Activated naive CD8-positive, alpha-beta T cell treated with anti-CD3 and anti-CD28 coated beads for 36 hours (primary cell): Measurements from ENCODE around the gene UBE2L3. TPM values are rescaled to one million over a fixed set of nuclear protein-coding genes. Genes with fewer than 3 reads are reported as not detected.
"Not testable (repeated sequence)": the region's sequence is repeated elsewhere in the genome, so short reads cannot be mapped to it uniquely, and the experiment has no call there.

Experiments
- DNase-seq: peaks from one replicate; pipeline ENCODE4 v3.0.0; 2021
- H3K27ac Mint-ChIP-seq: one replicate; pipeline ENCODE4 v1.8.0; 2022; ENCODE audit warnings: mild to moderate bottlenecking, moderate library complexity, mixed read lengths
- H3K27me3 Mint-ChIP-seq: one replicate; pipeline ENCODE4 v1.8.0; 2022; ENCODE audit warnings: mild to moderate bottlenecking, mixed read lengths
- H3K36me3 Mint-ChIP-seq: one replicate; pipeline ENCODE4 v1.8.0; 2021; ENCODE audit warnings: mild to moderate bottlenecking, mixed read lengths
- H3K4me1 Mint-ChIP-seq: one replicate; pipeline ENCODE4 v1.8.0; 2021; ENCODE audit warnings: mixed read lengths
- H3K4me3 Mint-ChIP-seq: one replicate; pipeline ENCODE4 v1.8.0; 2022; ENCODE audit warnings: mild to moderate bottlenecking, moderate library complexity, mixed read lengths
- H3K9me3 Mint-ChIP-seq: one replicate; pipeline ENCODE4 v1.8.0; 2022; ENCODE audit warnings: mixed read lengths
- total RNA-seq, 2 experiments: library from RNA; stranded (reverse); gene quantifications; one replicate each; pipeline ENCODE4 v1.2.3, GENCODE V29; 2021

The UBE2L3 gene
- 10 to 100 TPM; 70.0 to 72.9 TPM for total RNA-seq

GRCh38 chr22:21567456-21568346, at the start of gene UBE2L3:
UBE2L3 (plus strand) TSS chr22:21567714; CDS start chr22:21567745, 31 bp downstream.
- H3K4me3 Mint-ChIP-seq: peak within 1 kb of the TSS; percentile 96
- H3K27me3 Mint-ChIP-seq: no peaks in the 10 kb centered on the region
- peaks cover 33% of the 10 kb centered on the region for H3K36me3 Mint-ChIP-seq

GRCh38 chr22:21526705-21527500, 40.6 kb upstream of the UBE2L3 start:
- H3K27ac Mint-ChIP-seq, H3K4me1 Mint-ChIP-seq, H3K27me3 Mint-ChIP-seq, H3K9me3 Mint-ChIP-seq, H3K36me3 Mint-ChIP-seq, DNase-seq, H3K4me3 Mint-ChIP-seq: not testable (repeated sequence)

More at GRCh38 chr22:21567456-21568346, at the start of gene UBE2L3:
- peaks cover 41% of the 10 kb centered on the region for H3K4me1 Mint-ChIP-seq
- H3K9me3 Mint-ChIP-seq: no peaks in the 10 kb centered on the region
- DNase-seq: peak; percentile 89
- peak within 1 kb of the TSS; percentile 93 for H3K27ac Mint-ChIP-seq

- H3K4me3 Mint-ChIP-seq, H3K27ac Mint-ChIP-seq, H3K4me1 Mint-ChIP-seq, H3K36me3 Mint-ChIP-seq, DNase-seq, H3K27me3 Mint-ChIP-seq, H3K9me3 Mint-ChIP-seq: not testable (repeated sequence)
Observed at GRCh38 chr22:21531525-21531924, 36.0 kb upstream of the UBE2L3 start.

GRCh38 chr22:21532863-21533648, 34.5 kb upstream of the UBE2L3 start:
- not testable (repeated sequence) for H3K27me3 Mint-ChIP-seq, H3K9me3 Mint-ChIP-seq, DNase-seq, H3K4me1 Mint-ChIP-seq, H3K36me3 Mint-ChIP-seq, H3K4me3 Mint-ChIP-seq, H3K27ac Mint-ChIP-seq

- H3K27ac Mint-ChIP-seq, H3K4me1 Mint-ChIP-seq, H3K9me3 Mint-ChIP-seq, H3K27me3 Mint-ChIP-seq, DNase-seq, H3K36me3 Mint-ChIP-seq, H3K4me3 Mint-ChIP-seq: not testable (repeated sequence)
Observed at GRCh38 chr22:21539862-21540261, 27.7 kb upstream of the UBE2L3 start.

GRCh38 chr22:21544432-21545322, 22.8 kb upstream of the UBE2L3 start:
- not testable (repeated sequence) for H3K27me3 Mint-ChIP-seq, H3K27ac Mint-ChIP-seq, H3K4me1 Mint-ChIP-seq, DNase-seq, H3K36me3 Mint-ChIP-seq, H3K9me3 Mint-ChIP-seq, H3K4me3 Mint-ChIP-seq

GRCh38 chr22:21549558-21549957, 18.0 kb upstream of the UBE2L3 start:
- H3K36me3 Mint-ChIP-seq, H3K27ac Mint-ChIP-seq, H3K4me3 Mint-ChIP-seq, H3K9me3 Mint-ChIP-seq, H3K4me1 Mint-ChIP-seq, DNase-seq, H3K27me3 Mint-ChIP-seq: not testable (repeated sequence)

GRCh38 chr22:21550008-21550677, 17.4 kb upstream of the UBE2L3 start:
- H3K36me3 Mint-ChIP-seq, H3K9me3 Mint-ChIP-seq, H3K27ac Mint-ChIP-seq, H3K4me1 Mint-ChIP-seq, H3K27me3 Mint-ChIP-seq, DNase-seq, H3K4me3 Mint-ChIP-seq: not testable (repeated sequence)

- H3K27me3 Mint-ChIP-seq, H3K4me1 Mint-ChIP-seq, H3K9me3 Mint-ChIP-seq, H3K27ac Mint-ChIP-seq, H3K4me3 Mint-ChIP-seq, DNase-seq, H3K36me3 Mint-ChIP-seq: not testable (repeated sequence)
Observed at GRCh38 chr22:21550678-21551047, 16.9 kb upstream of the UBE2L3 start.

GRCh38 chr22:21551361-21551760, 16.2 kb upstream of the UBE2L3 start, which contains the start of gene RIMBP3C:
RIMBP3C (minus strand) TSS chr22:21551461; CDS start chr22:21550976, 485 bp downstream.
- H3K4me3 Mint-ChIP-seq, H3K4me1 Mint-ChIP-seq, H3K27ac Mint-ChIP-seq: not testable (repeated sequence)

GRCh38 chr22:21559345-21560125, 8.0 kb upstream of the UBE2L3 start:
- H3K36me3 Mint-ChIP-seq, DNase-seq, H3K27ac Mint-ChIP-seq, H3K9me3 Mint-ChIP-seq, H3K27me3 Mint-ChIP-seq, H3K4me3 Mint-ChIP-seq, H3K4me1 Mint-ChIP-seq: not testable (repeated sequence)

More at GRCh38 chr22:21551361-21551760, 16.2 kb upstream of the UBE2L3 start, which contains the start of gene RIMBP3C:
- H3K9me3 Mint-ChIP-seq, H3K27me3 Mint-ChIP-seq, H3K36me3 Mint-ChIP-seq, DNase-seq: not testable (repeated sequence)

- H3K9me3 Mint-ChIP-seq, H3K27ac Mint-ChIP-seq, H3K4me1 Mint-ChIP-seq, H3K36me3 Mint-ChIP-seq, H3K27me3 Mint-ChIP-seq, DNase-seq, H3K4me3 Mint-ChIP-seq: not testable (repeated sequence)
Observed at GRCh38 chr22:21560657-21561056, 6.9 kb upstream of the UBE2L3 start.

- no peaks in the 10 kb centered on the region for H3K27me3 Mint-ChIP-seq
Observed at GRCh38 chr22:21563912-21564311, 3.6 kb upstream of the UBE2L3 start.

More at GRCh38 chr22:21563912-21564311, 3.6 kb upstream of the UBE2L3 start:
- peaks cover 8% of the 10 kb centered on the region for H3K36me3 Mint-ChIP-seq
- no peak for DNase-seq
- peaks cover 8% of the 10 kb centered on the region for H3K4me1 Mint-ChIP-seq
- no peaks in the 10 kb centered on the region for H3K9me3 Mint-ChIP-seq
- peak overlapping the region; percentile 7 for H3K27ac Mint-ChIP-seq
- no peak overlapping the region for H3K4me3 Mint-ChIP-seq
